GM19240 (cell line): Measurements from ENCODE around the gene NPY1R.

Experiments used
- DNase-seq: peaks from one replicate; pipeline ENCODE4 v3.0.0; 2011; ENCODE audit warnings: low spot score; ENCODE audit not compliant: insufficient read length

NPY1R gene

GRCh38 chr4:163332526-163333406 is at the start of gene NPY1R:
Gene NPY1R, minus strand, starts transcription at chr4:163332596. Its CDS starts 6,042 bp downstream, at chr4:163326554.
- DNase-seq, result peak; percentile 22

- DNase-seq, result no peak
Measured at GRCh38 chr4:163380703-163381102, 48.3 kb upstream of the NPY1R start.

GRCh38 chr4:163378661-163379060 is 46.3 kb upstream of the NPY1R start:
- DNase-seq, result no peak

- no peak for DNase-seq
Measured at GRCh38 chr4:163372029-163372428, 39.6 kb upstream of the NPY1R start.

GRCh38 chr4:163367651-163368050 is 35.3 kb upstream of the NPY1R start:
- DNase-seq, result no peak

GRCh38 chr4:163356104-163356503 is 23.7 kb upstream of the NPY1R start:
- DNase-seq, result no peak

- DNase-seq, result no peak
Measured at GRCh38 chr4:163353054-163353453, 20.7 kb upstream of the NPY1R start.

GRCh38 chr4:163350672-163351071 is 18.3 kb upstream of the NPY1R start:
- no peak for DNase-seq

- no peak for DNase-seq
Measured at GRCh38 chr4:163344147-163345125, 12.0 kb upstream of the NPY1R start.

- DNase-seq, result no peak
Measured at GRCh38 chr4:163343604-163344146, 11.3 kb upstream of the NPY1R start, which contains the start of gene NPY5R. Gene NPY5R, plus strand, starts transcription at chr4:163343892. Its CDS starts 6,382 bp downstream, at chr4:163350274.

- no peak for DNase-seq
Measured at GRCh38 chr4:163335384-163335783, 3.0 kb upstream of the NPY1R start.

GRCh38 chr4:163331629-163332376 is 593 bp downstream of the NPY1R start:
- DNase-seq, result no peak

GRCh38 chr4:163330916-163331628 is 1.3 kb downstream of the NPY1R start:
- no peak for DNase-seq

GRCh38 chr4:163317110-163317509 is 15.3 kb downstream of the NPY1R start:
- DNase-seq, result no peak

- DNase-seq, result no peak
Measured at GRCh38 chr4:163309466-163309865, 22.9 kb downstream of the NPY1R start.

- DNase-seq, result no peak
Measured at GRCh38 chr4:163303069-163303468, 29.3 kb downstream of the NPY1R start.

GRCh38 chr4:163300445-163300844 is 32.0 kb downstream of the NPY1R start:
- no peak for DNase-seq

GRCh38 chr4:163295138-163295537 is 37.3 kb downstream of the NPY1R start:
- DNase-seq, result no peak

GRCh38 chr4:163284304-163284703 is 48.1 kb downstream of the NPY1R start:
- DNase-seq, result no peak
